NCI-H774 (cell line): ENCODE measurements around the gene FYB1.
"Not testable (repeated sequence)": the region's sequence is repeated elsewhere in the genome, so short reads cannot be mapped to it uniquely, and the experiment has no call there.

Experiments used
- DNase-seq: peaks from one replicate; lab custom pipeline; 2025; lab: John Stamatoyannopoulos, UW

Gene FYB1

DNA sequence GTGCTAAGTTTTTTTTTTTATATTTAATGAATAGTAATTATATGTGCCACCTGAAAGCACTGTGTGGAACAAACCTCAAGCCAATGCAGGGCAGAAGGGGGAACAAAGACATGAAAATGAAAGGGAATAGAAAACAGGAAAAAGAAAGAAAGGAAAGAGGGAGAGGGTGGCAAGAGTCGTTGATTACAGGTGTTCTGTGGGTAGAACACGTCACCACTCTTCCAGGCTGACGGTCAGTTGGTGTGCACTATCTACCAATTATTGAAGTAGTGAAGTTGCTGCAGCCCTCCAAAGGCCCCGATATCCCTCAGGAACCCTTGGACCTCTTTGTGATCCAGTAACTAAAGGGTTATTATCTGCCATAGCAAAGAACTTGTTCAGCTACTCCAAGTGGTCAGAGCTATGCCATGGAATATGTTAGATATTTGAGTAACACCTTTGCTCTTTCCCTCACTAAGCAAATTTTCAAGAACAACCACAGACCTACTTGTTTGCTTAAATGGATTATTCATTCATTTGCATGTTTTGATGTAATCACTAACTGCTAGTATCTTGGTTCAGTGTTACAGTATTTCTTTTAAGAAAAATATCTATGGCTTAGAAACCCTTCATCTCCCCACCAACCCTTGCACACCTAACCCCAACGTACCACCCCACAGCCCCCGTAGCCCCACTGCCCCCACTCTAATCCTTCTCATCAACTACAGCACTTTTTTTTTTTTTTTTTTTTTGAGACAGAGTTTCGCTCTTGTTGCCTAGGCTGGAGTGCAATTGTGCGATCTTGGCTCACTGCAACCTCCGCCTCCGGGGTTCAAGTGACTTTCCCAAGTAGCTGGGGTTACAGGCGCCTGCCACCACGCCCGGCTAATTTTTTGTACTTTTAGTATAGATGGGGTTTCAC, 31.3 kb downstream of the FYB1 start:
- no peak for DNase-seq

DNA sequence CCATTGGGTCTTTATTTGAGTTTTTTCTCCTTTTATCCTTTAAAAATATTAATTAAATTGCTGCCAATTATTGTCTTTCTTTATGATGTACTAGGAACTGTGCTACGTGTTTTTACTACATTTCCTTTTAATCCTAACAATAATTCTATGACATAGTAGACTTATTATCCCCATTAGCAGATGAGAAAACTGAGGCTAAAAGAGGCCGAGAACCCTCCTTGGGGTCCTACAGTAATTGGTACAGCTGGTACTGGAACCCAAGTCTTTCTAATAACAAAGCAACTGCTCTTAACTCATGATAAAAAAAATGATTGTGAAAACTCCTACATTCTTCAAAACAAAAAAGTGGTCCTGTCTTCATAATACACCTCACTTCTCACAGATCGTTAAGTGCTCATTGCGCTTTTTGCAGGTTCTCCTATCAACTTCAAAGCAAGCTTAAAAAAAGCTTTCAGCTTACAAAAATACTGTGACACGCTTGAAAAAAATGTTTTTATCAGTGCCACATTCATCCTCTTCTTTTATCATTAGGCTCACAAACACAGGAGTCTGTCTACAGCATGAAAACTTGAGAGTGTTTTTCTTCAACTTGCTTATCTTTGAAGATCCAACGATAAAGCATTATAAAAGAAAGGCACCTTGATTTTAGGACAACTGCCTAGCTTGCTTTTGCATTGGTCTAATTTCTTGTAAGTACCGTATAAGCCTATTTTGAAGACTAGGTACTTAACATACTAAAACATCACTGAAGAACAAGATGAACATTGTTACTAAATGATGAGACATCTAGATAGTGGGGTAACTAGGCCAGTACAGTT, 32.4 kb downstream of the FYB1 start:
- DNase-seq, result no peak

DNA sequence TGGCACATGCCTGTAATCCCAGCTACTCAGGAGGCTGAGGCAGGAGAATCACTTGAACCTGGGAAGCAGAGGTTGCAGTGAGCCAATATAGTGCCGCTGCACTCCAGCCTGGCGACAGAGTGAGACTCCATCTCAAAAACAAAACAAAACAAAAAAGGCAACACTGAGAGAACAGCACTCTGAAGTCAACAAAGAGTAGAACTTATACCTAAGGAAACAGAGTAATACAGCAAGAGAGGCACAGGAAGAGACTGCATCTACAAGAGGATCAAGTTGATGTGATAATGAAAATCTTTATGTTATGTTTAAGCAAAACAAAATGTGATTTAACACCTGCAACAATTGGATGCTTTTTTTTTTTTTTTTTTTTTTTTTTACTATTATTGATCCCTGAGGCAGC, 33.1 kb downstream of the FYB1 start:
- DNase-seq, result no peak

DNA sequence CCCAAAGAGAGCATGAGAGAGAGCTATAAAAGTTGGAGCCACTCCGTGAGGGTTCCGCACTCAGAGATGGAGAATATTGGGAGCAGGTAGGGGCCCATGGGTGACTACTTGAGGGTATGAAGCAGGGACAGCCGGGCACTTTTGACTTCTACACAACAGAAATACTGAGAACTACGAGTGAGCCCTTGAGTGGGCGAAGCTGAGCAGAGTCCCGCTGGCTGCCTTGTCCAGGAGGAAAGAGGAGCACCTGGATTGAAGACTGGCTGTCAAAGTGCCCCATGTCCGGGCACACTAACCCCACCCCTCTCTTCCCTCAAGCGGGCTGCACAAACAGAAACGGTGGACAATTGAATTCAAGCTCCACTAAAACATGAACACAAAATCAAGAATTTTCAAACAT, 33.6 kb downstream of the FYB1 start:
- DNase-seq, result no peak

DNA sequence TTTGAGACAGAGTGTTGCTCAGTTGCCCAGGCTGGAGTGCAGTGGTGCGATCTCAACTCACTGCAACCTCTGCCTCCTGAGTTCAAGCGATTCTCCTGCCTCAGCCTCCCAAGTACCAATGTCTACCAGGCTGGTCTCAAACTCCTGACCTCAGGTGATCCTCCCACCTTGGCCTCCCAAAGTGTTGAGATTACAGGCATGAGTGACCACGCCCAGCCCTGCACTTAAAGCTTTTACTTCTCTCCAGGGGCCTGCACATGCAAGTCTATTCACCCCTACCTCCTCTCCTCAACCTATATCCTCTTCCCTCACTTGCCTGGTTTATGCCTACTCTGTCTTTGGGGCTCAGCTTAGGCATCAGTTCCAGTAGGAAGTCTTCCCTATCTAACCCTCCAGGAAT, 39.8 kb downstream of the FYB1 start:
- not testable (repeated sequence) for DNase-seq

DNA sequence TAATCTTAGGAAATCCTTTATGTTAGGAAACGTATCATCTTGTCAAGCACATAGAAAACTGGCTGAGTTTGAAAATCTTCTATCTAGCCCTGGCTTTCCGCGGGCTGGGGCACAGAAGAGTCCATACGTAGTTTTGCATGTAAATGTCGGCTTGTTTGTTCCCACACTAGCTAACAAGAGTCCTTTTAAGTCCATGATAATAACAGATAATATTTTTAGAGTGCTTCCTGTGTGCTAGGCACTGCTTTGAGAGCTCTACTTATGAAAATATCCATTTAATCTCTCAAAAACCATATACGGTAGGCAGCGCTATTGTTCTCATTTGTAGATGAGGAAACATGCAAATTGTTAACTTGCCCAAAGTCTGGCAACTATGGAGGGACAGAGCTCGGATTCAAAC, 40.5 kb downstream of the FYB1 start:
- no peak for DNase-seq

DNA sequence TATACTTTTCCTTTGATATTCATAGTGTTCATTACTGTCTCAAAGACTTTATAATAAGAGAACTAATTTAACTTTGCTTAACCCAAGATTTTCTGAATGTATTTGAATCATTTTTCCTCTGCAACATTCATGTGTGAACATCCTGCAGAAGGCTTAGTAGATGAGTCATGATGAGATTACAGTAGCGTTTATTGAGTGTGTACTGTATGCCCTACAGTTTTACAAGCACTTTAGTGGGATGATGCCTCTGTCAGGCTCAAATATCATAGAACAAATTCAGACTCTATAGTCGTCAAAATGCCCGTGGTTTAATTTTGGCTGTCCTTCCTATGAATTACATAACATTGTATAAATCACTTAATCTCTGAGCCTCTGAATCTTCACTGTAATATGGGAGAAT, 41.2 kb downstream of the FYB1 start:
- DNase-seq, result no peak

DNA sequence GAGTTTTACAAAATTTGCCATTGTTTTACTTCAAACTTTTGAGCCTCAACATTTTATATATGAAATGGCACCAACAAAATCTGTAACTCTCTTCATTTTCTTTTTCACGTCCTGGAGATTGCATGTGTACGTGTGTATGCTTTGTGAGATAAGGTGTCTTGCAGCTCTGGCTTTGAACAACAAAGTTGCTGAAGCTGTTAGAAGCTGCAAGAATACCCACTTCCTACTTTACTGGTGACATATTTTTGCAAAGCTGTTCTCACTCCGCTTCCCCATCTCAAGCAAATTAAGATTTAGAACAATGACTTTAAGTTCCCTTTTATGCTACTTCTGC, 41.8 kb downstream of the FYB1 start:
- no peak for DNase-seq

DNA sequence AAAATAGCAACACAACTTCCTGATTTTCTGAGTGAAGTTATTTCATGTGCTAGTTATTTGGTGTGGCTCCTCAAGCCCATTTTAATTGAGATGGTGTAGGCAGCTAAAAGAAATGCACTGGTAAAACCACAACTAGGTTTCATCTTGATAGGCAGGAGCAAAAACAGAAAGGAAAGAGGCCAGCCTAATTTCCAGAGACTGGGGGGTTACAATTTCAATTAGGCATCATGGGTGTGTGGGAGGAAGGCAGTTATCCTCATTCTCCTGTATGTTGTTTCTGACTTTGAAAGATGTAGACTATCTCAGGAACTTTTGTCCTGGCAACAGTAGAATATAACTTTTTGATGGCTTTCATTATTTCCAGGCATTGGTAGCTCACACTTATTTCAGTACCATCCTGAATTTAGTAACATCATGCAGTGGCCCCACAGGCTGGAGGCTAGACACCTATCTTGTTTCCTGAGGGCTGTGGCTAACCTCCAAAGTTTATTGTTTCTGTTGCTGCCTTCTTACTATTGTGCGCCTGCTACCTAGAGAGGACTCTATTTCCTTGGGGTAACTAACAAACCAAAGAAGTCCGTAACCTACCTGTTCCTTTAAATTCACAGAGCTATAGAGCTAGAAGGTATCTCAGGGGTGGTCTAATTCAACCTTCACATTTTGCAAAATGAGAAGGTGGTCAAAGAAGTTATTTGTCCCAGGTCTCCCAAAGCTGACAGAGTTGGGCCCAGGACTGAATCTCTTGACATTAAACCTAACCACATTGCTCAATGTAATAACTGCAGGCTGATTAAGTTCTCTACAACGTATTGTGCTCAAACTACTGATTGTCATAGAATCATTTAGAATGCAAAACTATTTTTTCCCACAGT, 42.4 kb downstream of the FYB1 start:
- no peak for DNase-seq

DNA sequence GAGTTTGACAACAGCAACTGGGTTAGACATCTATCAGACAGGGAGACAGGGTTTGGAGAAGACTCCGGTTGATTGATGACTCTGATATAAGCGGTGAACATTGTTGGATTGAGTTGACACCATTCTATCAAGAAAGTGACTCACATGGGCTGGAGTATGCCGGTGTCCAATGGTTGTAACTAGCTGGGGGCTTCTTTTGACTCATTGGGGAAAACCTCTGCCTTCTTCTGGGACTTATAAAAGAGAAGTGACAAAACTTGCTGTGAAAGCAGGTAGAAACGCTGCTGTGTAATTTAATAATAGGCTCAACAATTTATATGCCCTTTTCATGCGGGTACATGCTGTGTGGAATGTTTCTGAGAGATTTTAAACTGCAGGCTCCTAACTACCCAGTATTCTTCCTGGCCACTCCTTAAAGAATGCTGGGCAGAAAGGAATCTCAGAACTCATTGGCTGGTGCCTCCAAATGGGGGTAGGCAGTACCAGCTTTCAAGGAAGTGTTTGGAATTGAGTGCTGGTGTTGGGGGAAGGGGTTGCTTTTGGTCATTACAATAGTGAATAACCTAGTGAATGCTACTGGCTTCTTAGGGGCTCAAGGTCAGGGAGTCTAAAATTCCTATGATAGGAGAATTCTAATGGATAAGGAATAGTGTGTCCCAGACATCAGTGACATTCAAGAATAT, 43.9 kb downstream of the FYB1 start:
- no peak for DNase-seq

DNA sequence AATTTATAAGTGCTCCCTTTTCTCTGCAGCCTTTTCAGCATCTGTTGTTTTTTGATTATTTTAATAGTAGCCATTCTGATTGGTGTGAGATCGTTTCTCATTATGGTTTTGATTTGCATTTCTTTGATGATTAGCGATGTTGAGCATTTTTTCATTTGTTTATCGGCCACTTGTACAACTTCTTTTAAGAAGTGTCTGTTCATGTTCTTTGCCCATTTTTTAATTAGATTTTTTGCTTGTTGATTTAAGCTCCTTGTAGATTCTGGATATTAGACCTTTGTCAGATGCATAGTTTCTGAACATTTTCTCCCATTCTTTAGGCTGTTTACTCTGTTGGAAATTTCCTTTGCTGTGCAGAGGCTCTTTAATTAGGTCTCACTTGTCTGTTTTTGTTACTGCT, 46.3 kb downstream of the FYB1 start:
- no peak for DNase-seq

DNA sequence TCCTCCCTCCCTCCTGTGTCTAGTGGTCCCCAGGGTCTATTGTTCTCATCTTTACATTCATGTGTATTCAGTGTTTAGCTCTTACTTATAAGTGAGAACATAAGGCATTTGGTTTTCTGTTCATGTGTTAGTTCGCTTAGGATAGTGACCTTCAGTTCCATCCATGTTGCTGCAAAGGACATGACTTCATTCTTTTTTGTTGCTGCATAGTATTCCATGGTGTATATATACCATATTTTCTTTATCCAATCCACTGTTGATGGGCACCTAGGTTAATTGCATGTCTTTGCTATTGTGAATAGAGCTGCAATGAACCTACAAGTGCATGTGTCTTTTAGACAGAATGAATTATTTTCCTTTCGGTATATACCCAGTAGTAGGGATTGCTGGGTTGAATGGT, 46.8 kb downstream of the FYB1 start:
- DNase-seq, result no peak

DNA sequence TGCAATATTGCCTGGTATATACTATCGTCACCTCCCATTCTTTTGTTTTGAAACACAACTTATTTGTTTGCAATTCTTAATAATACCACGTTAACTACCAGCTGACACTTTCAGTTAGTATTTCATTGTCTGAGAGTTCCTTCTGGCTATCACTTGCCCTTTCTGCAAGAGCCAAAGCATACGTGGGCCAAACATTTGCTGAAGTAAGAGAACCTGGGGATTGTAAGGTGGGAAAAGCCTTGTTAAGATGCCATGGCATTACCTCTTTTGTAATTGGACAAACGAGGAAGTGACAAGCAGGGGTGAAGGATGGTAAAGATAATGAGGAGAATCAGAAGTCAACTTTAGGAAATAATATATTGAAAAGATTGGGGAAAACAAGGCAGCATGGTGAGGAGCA, 47.7 kb downstream of the FYB1 start:
- no peak for DNase-seq

DNA sequence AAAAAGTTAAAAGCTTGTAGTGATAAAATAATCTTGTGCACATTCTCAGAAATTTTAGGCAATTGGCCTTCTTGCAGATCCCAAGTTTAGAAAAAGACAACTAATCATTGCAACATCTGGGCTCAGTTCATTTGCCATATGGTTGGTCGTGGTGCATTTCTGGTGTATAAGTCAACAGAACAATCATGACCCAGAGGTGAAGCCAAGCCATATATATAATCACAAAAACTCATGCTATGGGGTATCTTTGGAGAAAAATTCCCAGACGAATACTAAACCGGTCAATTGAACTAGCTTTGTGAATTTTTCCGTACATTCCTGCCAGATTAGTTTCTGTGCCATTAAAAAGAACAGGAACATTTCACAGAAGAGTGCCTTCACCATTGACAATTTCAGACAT, 50.3 kb downstream of the FYB1 start:
- no peak for DNase-seq

DNA sequence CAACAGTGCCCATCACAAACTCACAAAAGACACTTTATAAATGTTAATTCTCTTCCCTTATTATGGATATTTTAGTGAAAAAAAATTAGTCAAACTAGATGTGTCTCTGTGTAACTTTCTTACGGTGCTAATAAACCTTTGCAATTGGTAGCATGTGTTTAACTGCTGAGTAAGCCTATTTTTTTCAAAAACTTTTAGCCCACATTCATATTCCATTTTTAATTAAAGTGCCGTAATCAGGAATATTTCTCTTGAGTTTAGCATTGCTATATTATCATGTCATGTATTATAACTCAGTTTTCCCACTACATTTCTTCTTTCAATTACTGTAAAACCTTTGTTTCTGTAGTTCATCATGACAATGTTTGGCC, 51.4 kb downstream of the FYB1 start:
- DNase-seq, result no peak

DNA sequence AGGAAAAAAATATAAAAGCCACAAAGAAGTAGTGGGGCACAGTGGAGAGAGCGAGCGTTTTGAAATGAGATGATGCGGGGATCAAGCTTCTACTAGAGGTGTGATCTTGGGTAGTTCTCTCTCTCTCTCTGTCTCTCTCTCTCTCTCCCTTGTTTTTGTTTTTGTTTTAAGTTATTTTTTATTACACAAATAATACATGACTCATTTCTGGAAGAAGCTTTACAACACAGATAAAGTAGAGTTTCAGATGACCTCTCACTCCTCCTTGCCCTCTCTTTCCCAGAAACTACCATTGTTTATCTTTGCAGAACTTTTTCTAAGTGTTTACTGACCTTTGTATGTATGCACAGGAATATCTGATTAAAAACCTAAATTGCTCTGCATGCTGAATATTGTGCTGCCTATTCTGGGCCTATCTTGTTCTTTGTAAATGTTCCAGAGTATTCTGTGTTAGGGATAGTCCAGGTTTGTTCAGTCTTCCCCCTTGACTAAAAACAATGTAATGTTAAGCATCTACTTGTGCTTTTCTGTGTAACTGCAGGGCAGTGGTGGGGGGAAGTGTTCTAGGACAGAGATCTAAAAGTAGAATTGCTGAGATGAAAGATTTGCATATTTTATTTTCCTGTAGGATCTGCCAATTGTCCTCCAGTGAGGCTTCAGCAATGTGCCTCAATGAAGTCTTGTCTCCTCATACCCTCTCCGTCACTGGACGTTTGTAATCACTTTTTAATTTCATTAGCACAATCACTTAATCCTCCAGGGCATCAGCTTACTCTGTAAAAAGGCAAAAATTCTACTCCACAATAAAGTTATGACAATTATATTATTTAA, 52.0 kb downstream of the FYB1 start:
- DNase-seq, result no peak

DNA sequence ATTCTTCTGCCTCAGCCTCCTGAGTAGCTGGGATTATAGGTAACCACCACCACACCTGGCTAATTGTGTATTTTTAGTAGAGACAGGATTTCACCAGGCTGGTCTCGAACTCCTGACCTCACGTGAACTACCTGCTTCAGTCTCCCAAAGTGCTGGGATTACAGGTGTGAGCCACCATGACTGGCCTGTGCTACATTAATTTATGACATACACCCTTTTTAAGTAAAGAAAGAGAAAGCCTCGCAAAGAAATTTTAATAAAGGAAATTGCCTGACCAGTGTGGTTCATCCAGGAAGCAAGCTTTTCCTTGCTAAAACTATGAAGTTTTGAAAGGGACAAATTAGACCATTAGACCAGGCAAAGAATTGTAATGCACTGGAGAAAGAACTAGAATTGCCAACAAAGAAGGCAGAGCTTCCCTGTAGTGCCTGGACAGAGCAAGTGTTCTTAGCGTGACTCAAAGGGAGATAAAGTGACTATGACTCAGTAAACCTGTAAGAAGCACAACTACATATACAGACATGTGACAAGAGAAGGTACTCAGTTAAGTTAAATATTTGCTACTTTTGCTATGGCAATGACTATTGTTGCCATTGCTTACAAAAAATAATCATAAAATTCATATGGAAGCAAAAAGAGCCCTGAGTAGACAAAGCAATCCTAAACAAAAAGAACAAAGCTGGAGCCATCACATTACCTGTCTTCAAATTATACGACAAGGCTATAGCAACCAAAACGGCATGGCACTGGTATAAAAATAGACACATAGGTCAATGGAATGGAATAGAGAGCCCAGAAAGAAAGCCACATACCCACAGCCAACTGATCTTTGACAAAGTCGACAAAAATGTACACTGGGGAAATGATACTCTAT, 54.6 kb downstream of the FYB1 start:
- no peak for DNase-seq

DNA sequence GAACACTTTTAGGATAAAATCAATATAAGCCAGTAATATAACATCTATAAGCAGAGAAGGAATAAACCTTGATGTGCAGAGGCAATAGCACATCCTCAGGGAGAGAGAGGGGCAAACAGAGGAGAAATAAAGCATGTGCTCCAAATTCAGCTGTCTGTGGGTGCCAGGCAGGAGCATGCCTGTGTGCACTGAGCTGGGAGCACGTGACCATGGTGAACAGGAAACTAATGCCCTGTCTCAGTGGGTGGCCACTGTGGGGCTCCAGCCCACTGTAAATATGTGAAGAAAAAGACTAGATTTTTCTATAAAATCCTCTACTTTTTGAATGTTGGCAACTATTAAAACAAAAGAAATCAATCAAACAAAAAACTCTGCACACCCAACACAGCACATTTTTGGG, 55.3 kb downstream of the FYB1 start:
- no peak for DNase-seq

DNA sequence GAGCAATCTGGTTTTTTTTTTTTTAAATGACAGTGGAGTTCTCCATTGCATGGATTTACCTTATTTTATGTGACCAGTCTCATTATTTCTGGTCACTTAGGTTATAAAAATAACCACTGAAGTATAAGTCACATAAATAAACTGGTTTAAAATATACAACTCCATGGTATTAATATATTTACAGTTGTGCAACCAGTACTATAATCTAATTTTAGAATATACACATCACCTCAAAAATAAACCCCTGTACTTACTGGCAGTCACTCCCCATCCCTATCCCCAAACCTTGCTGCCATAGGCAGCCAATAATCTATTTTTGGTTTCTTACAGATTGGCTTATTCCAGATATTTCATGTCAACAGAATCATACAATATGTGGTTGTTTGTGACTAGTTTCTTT, 57.8 kb downstream of the FYB1 start:
- DNase-seq, result no peak

DNA sequence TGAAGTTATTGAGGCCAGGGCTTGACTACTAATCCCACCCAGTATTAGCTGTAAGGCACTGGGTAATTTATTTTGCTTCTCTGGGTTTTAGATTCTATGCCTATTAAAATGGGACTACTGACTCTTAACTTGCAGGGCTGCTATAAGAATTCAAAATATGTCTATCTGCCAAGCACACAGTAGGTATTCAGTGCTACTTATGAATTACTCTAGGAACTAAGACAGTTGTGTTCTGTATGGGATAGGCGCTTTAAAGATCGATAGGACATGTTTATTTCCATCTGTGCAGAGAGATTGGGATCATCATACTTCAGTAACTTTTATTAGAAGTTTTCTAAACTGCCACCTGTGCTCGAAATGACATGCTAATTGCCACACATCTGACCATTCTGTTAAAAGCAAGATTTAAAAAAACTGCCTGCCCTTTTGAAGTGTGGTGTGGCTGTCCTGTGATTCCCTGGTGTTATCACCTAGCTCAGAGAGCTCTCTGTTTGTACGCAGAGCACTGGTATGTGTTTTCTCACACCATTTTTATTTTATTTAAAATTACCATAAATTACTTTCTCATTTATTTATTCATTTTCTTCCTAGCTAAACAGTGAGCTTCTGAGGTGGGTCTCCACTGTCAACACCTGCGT, 58.7 kb downstream of the FYB1 start:
- DNase-seq, result no peak
